AG09319 (cell line): ENCODE data around the gene USP28.
"Not testable (repeated sequence)": the region's sequence is repeated elsewhere in the genome, so short reads cannot be mapped to it uniquely, and the experiment has no call there.

Experiments
- DNase-seq: peaks from one replicate; pipeline ENCODE4 v3.0.0-alpha.2; 2010; ENCODE audit warnings: low read depth; ENCODE audit errors: extremely low read depth
- CTCF ChIP-seq: IDR thresholded peaks from 2 replicates; pipeline ENCODE4 v1.5.1; 2011; ENCODE audit warnings: low read depth, mild to moderate bottlenecking, inconsistent platforms, low read length, moderate library complexity

The USP28 gene

GRCh38 chr11:113789675-113790320 lies 85.6 kb downstream of the USP28 start:
- DNase-seq, result no peak
- no peak for TF ChIP-seq CTCF

- not testable (repeated sequence) for DNase-seq
Observed at GRCh38 chr11:113789016-113789415, 86.4 kb downstream of the USP28 start.

GRCh38 chr11:113782134-113782533 lies 93.2 kb downstream of the USP28 start:
- no peak for TF ChIP-seq CTCF
- DNase-seq, result no peak

GRCh38 chr11:113781682-113782081 lies 93.7 kb downstream of the USP28 start:
- no peak for TF ChIP-seq CTCF
- DNase-seq, result no peak

GRCh38 chr11:113779496-113779895 lies 95.9 kb downstream of the USP28 start, which contains the start of gene CLDN25:
Gene CLDN25 (plus strand): TSS chr11:113779796. CDS start chr11:113779796, 0 bp downstream.
- TF ChIP-seq CTCF, result no peak

GRCh38 chr11:113778111-113778910 lies 97.1 kb downstream of the USP28 start:
- TF ChIP-seq CTCF, result no peak

More at GRCh38 chr11:113779496-113779895, 95.9 kb downstream of the USP28 start, which contains the start of gene CLDN25:
- no peak for DNase-seq

GRCh38 chr11:113774174-113774503 lies 101.2 kb downstream of the USP28 start:
- DNase-seq, result no peak
- no peak for TF ChIP-seq CTCF

More at GRCh38 chr11:113778111-113778910, 97.1 kb downstream of the USP28 start:
- no peak for DNase-seq
